Measurements from ENCODE around the gene GLT1D1.

- TF ChIP-seq CSRNP3 (CRISPR knock-in tag; IDR thresholded peaks at IDR 0.05) (no peak), OSR1 (CRISPR knock-in tag; IDR thresholded peaks at IDR 0.05) (no peak), PATZ1 (CRISPR knock-in tag; IDR thresholded peaks at IDR 0.05; ENCODE audit: borderline replicate concordance) (no peak), ISL1 (CRISPR knock-in tag; IDR thresholded peaks at IDR 0.05) (no peak), PPARA (CRISPR knock-in tag; IDR thresholded peaks at IDR 0.05; ENCODE audit: borderline replicate concordance) (no peak), CREB5 (CRISPR knock-in tag; IDR thresholded peaks at IDR 0.05; ENCODE audit: low read depth) (no peak), ZC3H10 (CRISPR knock-in tag; IDR thresholded peaks at IDR 0.05) (no peak)
These were observed 46.7 kb upstream of the GLT1D1 start for GRCh38 chr12:128806573-128806972.
